Measurements from ENCODE around the gene ZNF579.

DNA sequence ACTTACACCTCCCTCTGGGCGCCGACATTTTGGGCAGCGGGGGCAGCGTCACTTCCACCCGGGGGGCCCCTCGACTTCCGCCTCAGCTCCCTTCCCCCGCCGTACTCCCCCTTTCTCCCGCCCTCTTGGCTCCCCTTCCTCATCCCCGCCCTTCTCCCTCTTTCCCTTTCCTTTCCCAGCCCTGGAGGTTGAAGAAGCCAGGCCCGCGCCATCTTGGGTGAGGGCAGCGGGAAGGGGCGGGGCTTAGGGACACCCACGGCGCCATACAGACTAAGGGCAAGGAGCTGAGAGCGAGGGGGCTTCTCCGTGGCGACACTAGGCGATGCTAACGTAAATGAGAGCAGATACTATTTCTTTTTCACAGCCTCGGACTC lies 18.8 kb upstream of the ZNF579 start, which contains the start of gene FIZ1:
- peak; percentile 96 for TF ChIP-seq YY1 (IDR thresholded peaks at IDR 0.05; ENCODE audit: low read depth, low read length)
- TF ChIP-seq POU5F1 (IDR thresholded peaks at IDR 0.05; ENCODE audit: low read depth, low read length) = no peak
- TF ChIP-seq BCL11A (IDR thresholded peaks at IDR 0.05; ENCODE audit: low read depth in 2 of 2, low read length in 2 of 2) = no peak

Measured in H1 (cell line).